Hematopoietic multipotent progenitor cell treated with erythropoietin and hydrocortisone succinate and interleukin-3 and kit ligand, for 4 days (in vitro differentiated cells): ENCODE data around the gene MYEOV.

Experiments
- DNase-seq: peaks from one replicate; pipeline ENCODE4 v3.0.0-alpha.2; 2015

The MYEOV gene

DNA sequence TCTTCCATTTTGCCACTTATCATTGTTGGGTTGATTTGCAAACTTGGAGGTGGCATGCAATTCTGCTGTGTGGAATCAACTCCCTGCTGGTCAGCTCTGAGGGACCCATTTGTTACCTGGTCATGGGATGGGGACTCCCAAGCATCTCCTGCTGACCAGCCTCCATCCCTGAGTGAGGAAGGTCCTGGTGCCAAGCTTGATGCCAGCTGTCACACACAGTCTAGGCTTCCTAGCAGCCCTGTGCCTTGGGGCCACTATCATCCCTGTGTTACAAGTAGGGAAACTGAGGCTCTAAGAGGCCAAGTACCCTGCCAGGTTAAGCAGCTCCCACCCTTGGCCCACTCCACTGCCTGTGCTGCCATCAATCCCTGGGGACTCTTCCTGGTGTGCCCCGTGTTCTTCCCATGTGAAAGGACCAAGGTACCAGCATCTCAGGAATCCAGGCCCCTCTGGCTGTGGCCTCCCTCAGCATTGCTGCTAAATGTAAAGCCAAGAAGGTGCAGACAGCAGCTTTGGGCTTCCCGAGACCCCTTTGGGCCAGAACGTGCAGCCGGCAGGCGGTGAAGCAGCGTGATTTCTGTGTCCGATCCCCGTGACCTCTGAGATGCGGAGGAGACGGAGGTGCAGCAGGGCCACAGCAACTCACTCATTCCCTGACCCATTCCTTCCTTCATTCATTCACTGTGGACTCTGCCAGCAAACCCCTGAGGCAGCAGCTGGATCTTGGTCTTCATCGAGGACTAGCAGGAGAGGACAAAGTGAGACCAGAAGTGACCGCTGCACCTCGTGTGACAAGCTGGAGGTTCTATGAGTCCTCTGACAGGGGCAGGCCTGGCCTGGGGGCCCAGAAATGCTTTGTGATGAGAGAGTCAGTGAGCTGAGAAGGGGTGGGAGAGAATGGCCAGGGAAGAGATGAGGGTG, 49.7 kb downstream of the MYEOV start:
- DNase-seq, result no peak

- no peak for DNase-seq
Observed at GRCh38 chr11:69344570-69345145, 50.7 kb downstream of the MYEOV start.
